Measurements from ENCODE around the gene PKDREJ.
A peak's percentile ranks its signal among the peaks of the same experiment; 100 is the strongest.
"Not testable (repeated sequence)": the region's sequence is repeated elsewhere in the genome, so short reads cannot be mapped to it uniquely, and the experiment has no call there.

Gene PKDREJ, protein sequence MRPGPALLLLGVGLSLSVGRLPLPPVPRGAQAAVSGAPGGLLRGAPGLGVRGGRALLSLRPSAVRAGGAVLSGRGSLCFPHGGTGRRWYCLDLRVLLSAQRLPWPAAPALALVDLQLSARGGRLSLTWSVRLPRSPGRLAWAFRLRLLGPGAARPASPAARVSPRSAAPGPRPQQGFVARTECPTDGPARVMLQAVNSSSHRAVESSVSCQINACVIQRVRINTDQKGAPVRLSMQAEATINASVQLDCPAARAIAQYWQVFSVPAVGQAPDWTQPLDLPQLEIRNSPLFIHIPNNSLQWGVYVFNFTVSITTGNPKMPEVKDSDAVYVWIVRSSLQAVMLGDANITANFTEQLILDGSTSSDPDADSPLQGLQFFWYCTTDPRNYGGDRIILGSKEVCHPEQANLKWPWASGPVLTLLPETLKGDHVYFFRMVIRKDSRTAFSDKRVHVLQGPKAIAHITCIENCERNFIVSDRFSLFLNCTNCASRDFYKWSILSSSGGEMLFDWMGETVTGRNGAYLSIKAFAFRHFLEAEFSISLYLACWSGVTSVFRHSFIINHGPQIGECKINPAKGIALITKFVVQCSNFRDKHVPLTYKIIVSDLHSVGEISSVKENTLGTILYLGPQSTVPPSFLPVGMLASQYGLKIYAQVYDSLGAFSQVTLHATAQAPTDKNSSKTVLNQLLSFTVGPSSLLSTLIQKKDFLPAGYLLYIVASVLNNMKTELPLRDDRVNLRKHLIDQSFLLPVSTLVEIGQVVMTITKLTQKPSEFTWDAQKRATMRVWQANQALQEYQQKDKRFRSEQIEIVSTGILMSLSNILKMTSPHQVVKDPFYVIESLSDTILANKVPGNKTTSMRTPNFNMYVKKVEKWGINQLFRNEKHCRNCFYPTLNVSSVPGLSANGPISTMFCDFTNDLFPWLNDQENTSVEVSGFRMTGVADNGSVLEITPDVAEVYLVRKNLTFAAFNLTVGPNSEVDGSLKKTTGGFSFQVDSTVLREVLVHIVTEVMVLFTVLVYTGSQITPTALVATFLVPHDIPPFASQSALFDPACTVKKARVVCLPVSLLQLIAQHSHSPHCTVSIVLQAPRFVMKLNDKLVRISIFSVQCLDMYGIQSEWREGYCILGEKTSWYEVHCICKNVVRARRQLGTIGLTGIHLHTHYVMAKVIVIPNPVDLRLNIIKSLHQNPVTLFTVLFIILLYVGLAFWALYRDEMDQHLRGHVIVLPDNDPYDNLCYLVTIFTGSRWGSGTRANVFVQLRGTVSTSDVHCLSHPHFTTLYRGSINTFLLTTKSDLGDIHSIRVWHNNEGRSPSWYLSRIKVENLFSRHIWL (N-terminal part only)

GRCh38 chr22:46263216-46263590 is at the start of gene PKDREJ:
PKDREJ (minus strand) TSS chr22:46263343; CDS start chr22:46263322, 21 bp downstream.
- DNase-seq = no peak

DNA sequence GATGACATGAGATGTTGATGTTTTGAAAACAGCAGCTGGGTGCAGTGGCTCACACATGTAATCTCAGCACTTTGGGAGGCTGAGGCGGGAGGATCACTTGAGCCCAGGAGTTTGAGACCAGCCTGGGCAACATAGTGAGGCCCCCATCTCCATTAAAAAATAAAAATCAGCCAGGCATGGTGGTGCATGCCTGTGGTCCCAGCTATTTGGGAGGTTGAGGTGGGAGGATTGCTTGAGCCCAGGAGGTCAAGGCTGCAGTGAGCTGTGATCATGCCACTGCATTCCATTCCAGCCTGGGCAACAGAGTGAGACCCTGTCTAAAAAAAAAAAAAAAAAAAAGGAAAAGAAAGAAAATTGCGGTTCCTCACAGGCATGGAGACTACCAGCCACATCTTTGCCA is 49.7 kb upstream of the PKDREJ start:
- DNase-seq = not testable (repeated sequence)

- no peak for DNase-seq
Observed at GRCh38 chr22:46312056-46312455, 48.9 kb upstream of the PKDREJ start.

DNA sequence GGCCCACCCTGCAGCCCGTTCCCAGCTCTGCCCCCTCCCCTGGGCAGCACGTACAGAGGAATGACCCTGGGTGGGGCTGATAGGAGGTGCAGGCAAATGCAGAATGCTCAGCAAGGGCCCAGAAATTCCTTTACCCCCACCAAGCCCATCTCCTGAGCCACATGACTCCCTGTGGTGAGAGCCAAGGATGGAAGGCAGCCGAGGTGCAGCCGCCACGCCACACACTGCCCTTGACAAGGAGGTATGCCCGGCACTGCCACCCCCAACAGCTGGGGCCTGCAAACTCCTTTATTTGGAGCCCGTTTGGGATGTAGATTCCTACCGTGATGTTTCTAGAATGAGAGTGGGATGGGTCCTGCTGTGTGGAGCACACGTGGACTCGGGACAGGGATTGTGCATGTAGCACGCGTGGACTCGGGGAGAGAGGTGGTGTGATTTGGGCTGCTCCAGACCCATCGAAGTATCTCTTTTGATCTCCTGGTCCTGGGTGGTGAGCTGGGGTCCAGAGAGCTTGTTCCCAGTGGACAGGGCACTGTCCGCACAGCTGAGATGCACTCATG is 46.5 kb upstream of the PKDREJ start:
- no peak for DNase-seq

DNA sequence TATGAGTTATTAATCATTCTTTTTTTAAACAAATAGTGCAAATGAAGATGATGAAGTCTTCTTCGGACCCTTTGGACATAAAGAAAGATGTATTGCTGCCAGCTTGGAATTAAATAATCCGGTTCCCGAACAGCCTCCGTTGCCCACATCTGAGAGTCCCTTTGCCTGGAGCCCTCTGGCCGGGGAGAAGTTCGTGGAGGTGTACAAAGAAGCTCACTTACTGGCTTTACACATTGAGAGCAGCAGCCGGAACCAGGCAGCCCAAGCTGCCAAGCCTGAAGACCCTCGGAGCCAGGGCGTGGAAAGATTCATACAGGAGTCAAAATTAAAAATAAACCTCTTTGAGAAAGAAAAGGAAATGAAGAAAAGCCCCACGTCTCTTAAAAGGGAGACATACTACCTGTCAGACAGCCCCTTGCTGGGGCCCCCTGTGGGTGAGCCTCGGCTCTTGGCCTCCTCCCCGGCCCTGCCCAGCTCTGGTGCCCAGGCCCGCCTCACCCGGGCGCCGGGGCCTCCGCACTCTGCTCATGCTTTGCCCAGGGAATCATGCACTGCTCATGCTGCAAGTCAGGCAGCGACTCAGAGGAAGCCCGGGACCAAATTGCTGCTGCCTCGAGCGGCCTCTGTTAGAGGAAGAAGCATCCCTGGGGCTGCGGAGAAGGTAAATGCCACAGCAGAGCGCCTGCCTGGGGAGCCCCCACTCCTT is 45.3 kb upstream of the PKDREJ start:
- DNase-seq = no peak

GRCh38 chr22:46303347-46303965 is 40.3 kb upstream of the PKDREJ start:
- DNase-seq = no peak

DNA sequence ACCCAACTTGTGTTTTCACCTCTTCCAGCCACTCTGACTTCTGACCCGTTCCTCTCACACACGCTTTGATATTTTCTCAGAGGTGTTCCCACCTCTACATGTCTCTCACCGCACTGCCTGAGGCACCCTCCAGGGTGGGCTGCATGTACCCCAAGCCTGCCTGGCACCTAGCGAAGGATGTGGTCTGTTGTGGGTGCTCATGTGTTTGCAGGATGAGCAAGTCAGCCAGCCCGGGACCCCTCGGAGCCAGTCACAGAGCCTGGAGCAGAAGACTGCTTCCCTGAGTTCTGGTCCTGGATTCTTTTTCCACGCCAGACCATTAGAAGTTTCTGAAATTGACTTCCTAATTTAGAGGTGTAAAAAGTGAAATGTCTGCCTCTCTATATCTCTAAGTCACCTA is 37.3 kb upstream of the PKDREJ start:
- DNase-seq = no peak

- no peak for DNase-seq
Observed at GRCh38 chr22:46299101-46299500, 36.0 kb upstream of the PKDREJ start.

DNA sequence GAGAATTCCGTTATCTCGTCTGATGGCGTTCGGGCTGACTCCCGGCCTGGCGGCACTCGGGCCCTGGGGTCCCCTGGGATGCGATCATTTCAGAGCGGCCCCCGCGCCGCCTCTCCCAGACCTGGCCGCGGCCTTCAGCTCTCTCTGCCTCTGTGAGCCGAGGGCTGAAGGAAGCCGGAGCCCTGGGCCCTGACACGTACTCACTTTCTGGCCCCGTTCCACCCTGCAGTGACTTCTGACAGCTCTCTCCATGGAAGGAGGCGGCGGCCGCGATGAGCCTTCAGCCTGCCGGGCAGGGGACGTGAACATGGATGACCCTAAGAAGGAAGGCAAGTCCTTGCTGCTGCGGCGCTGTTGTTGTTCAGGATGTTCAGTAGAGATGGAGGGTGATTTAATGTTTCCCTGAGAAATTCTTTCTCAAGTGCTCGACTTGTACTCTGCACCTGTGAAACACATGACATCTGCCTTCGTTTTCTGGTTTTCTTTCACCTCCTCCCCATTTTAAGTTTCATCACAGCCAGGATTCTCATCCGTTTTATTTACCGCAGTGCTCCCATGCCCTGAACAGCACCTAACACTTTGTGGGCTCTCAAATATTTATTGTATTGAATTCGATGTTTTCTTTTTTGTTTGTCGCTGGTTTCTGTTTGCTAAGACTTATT is 34.1 kb upstream of the PKDREJ start:
- DNase-seq = no peak

- peak; percentile 96 for DNase-seq
Observed at GRCh38 chr22:46296257-46297150, 33.4 kb upstream of the PKDREJ start, which contains the start of gene GTSE1. GTSE1 (plus strand) TSS chr22:46296870; CDS start chr22:46297401, 531 bp downstream.

- DNase-seq = no peak
Observed at GRCh38 chr22:46295277-46295971, 32.3 kb upstream of the PKDREJ start.

- no peak for DNase-seq
Observed at GRCh38 chr22:46294784-46295183, 31.6 kb upstream of the PKDREJ start.

- no peak for DNase-seq
Observed at GRCh38 chr22:46293577-46294260, 30.6 kb upstream of the PKDREJ start.

DNA sequence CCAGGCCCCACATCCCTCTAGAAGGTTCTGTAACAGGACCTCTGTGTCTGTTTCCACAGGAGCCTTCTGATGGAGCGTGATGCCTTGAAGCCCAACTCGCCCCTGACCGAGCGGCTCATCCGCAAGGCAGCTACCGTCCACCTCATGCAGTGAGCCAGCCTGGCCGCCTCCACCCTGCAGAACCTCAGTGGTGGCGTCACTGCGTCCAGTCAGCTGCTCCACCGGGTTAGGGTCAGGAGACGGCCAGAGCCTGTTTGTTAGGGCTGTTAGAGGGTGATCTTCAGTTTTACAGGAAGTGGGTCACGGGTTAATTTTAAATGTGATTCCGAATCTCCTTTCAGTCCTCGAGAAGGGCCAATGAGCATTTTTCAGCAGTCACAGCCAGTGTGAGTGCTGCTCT is 29.6 kb upstream of the PKDREJ start:
- no peak for DNase-seq

DNA sequence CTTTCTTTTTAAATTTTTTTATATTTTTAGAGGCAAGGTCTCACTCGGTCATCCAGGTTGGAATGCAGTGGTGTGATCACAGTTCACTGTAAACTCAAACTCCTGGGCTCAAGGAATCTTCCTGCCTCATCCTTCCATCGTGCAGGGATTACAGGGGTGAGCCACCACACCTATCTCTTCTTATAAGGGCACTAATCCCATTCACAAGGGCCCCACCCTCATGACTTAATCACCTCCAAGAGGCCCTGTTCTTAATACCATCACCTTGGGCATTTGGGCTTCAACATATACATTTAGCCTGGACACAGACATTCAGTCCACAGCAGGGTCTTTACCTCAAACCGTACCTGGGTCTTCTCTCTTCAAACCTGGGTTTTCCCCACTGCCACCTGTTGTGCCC is 29.0 kb upstream of the PKDREJ start:
- DNase-seq = no peak

DNA sequence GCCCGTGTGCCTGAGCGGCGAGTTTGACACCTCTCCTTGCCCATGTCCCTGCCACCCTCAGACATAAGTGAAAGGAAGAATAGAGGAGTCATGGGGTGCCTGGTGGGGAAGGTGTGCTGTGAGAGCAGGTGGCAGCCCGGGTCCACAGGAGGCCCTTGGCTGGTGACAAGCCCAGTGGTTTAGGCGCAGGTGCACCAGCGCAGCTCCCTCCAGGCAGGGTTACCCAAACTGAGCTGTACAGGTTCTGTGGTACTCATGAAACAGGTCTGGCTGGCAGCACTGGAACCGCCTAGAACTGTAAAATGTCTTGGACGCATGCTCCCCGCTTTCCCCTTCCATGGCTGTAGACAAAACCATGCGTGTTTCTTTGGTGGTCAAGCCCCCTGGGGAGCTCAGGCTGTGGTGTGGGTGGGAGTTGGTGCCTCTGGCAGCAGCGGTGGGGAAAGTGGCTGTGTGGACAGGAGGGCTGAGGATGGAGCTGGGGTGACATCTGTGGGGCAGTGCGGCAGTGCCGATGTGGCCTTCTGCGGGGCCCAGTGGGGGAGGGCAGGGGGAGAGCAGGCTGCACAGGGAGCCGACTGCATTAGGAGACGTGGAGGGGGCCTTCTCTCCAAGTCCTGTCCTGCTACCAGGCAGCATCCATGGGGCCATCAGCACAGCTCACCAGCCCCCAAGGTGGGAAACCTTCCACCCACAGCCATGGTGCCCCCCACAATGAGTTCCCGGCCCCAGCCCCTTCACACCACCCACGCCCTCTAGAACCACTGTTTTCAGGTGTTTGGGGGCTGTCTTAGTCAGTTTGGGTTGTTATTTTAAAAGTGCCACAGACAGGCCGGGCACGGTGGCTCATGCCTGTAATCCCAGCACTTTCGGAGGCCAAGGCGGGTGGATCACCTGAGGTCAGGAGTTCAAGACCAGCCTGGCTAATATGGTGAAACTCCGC is 28.0 kb upstream of the PKDREJ start:
- DNase-seq = no peak

- no peak for DNase-seq
Observed at GRCh38 chr22:46290121-46290842, 27.1 kb upstream of the PKDREJ start.
